Bronchial epithelial cell (primary cell): Measurements from ENCODE around the gene AFF1. TPM values are rescaled to one million over a fixed set of nuclear protein-coding genes. Genes with fewer than 3 reads are reported as not detected.

ENCODE experiments used
- DNase-seq: peaks from one replicate; pipeline ENCODE4 v3.0.0-alpha.2; 2010; ENCODE audit warnings: low read depth
- FAIRE-seq: peaks from 2 replicates; lab custom pipeline; 2011; peaks lifted over from hg19 to GRCh38; lab: Jason Lieb, UNC
- H3K27me3 ChIP-seq: 2 replicates; pipeline ENCODE4 v1.5.1; 2011; ENCODE audit warnings: low read length; ENCODE audit not compliant: control insufficient read depth, insufficient read depth
- H3K36me3 ChIP-seq: 2 replicates; pipeline ENCODE4 v1.5.1; 2011; ENCODE audit warnings: low read length; ENCODE audit not compliant: control insufficient read depth, insufficient read depth
- H3K4me3 ChIP-seq: 2 replicates; pipeline ENCODE4 v1.5.1; 2011; ENCODE audit warnings: mild to moderate bottlenecking, low read depth, low read length, control low read depth
- total RNA-seq: library from RNA; depleted of rRNA; stranded (reverse); fragments of >200 nt; gene quantifications from 2 replicates; pipeline ENCODE4 v1.2.1, GENCODE V29; 2014
- TF ChIP-seq, protein P1 (sequence below): IDR thresholded peaks from 2 replicates; pipeline ENCODE4 v1.5.1; 2011; ENCODE audit warnings: mild to moderate bottlenecking, moderate library complexity, low read length, control low read depth, inconsistent platforms; ENCODE audit not compliant: insufficient read depth, severe bottlenecking

The AFF1 gene
- total RNA-seq, 1 donor from 2014 or later, result 9.2 TPM

DNA sequence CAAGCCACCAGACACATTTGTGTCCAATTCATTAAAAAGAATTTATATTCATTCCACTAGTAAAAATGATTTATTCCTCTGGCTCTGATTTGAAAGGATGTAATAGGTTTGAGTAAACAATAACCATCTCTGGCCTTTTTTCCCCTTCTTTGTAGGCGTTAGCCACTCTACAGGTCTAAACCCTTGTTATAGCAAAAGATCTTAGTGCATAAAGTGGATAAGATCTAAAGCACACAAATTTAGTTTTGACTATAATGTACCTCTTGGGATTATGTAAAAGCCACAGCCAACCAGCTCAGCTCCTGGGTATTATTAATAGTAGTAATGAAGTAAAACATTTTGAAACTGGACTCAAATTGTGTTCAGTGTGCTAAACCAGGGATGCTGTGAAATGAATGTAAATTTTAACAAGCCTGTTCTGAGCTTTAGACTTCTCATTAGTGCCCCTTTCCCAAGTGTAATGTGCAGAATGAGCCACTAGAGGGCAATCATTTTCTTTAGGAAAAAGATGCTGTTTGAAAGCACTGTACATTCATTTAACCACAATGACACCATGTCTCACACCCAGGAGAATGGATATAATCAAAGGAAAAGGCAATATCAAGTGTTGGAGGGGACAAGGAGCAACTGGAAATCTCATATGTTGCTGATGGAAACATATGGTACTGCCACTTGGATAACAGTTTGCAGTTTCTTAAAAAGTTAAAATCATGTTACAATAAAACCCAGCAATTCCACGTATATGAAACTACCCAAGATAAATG is 215.9 kb downstream of the AFF1 start:
- no peak for FAIRE-seq
- DNase-seq, result peak; percentile 80

DNA sequence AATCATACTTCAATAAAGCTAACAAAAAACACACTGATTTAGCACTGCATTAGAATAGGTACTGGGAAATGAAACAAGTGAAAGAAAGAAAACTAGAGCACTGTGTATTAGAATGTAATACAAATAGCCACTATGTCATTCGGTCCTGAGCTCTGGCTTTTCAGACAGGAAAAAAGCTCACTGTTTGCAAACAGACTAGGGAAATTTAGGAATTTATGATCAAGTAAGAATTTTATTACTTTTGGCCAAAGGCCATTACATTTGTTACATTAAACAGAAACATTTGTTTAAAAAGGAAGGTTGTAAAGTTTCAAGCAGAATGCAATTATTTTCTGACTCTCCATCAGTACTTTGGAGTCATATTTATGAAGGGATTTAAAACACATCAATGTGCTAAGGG is 216.9 kb downstream of the AFF1 start:
- Histone ChIP-seq H3K4me3 (no peak overlapping the region), H3K36me3 (no peaks in the 10 kb centered on the region), H3K27me3 (no peaks in the 10 kb centered on the region)
- TF ChIP-seq, protein P1, sequence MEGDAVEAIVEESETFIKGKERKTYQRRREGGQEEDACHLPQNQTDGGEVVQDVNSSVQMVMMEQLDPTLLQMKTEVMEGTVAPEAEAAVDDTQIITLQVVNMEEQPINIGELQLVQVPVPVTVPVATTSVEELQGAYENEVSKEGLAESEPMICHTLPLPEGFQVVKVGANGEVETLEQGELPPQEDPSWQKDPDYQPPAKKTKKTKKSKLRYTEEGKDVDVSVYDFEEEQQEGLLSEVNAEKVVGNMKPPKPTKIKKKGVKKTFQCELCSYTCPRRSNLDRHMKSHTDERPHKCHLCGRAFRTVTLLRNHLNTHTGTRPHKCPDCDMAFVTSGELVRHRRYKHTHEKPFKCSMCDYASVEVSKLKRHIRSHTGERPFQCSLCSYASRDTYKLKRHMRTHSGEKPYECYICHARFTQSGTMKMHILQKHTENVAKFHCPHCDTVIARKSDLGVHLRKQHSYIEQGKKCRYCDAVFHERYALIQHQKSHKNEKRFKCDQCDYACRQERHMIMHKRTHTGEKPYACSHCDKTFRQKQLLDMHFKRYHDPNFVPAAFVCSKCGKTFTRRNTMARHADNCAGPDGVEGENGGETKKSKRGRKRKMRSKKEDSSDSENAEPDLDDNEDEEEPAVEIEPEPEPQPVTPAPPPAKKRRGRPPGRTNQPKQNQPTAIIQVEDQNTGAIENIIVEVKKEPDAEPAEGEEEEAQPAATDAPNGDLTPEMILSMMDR, result no peak
- DNase-seq (no peak), FAIRE-seq (no peak)

More for the DNA sequence above, 215.9 kb downstream of the AFF1 start:
- TF ChIP-seq, protein P1, result peak; percentile 71
- no peaks in the 10 kb centered on the region for H3K36me3 ChIP-seq
- H3K4me3 ChIP-seq, result no peak overlapping the region
- no peaks in the 10 kb centered on the region for H3K27me3 ChIP-seq

DNA sequence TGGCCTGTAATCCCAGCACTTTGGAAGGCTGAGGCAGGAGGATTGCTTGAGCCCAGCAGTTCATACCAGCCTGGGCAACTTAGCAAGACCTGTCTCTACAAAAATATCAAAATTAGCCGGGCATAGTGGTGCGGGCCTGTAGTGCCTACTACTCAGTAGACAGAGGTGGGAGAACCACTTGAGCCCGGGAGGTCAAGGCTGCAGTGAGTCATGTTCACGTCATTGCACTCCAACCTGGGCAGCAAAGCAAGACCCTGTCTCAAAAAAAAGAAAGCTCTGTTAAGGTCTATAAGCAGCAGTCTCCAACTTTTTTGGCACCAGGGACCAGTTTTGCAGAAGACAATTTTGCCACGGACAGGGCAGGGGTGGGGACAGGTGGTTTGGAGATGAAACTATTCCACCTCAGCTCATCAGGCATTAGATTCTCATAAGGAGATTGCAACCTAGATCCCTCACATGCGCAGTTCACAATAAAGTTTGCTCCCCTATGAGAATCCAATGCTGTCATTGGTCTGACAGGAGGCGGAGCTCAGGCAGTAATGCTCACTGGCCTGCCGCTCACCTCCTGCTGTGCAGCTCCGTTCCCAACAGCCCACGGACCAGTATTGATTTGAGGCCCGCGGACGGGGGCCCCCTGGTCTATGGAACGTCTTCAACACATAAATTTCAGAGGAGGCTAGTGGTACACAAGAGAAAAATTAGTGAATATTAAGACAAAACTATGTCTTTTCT is 217.7 kb downstream of the AFF1 start:
- TF ChIP-seq, protein P1, result no peak
- H3K4me3 ChIP-seq, result no peak overlapping the region
- H3K36me3 ChIP-seq, result no peaks in the 10 kb centered on the region
- DNase-seq, result peak; percentile 13
- no peak for FAIRE-seq
- H3K27me3 ChIP-seq, result no peaks in the 10 kb centered on the region

DNA sequence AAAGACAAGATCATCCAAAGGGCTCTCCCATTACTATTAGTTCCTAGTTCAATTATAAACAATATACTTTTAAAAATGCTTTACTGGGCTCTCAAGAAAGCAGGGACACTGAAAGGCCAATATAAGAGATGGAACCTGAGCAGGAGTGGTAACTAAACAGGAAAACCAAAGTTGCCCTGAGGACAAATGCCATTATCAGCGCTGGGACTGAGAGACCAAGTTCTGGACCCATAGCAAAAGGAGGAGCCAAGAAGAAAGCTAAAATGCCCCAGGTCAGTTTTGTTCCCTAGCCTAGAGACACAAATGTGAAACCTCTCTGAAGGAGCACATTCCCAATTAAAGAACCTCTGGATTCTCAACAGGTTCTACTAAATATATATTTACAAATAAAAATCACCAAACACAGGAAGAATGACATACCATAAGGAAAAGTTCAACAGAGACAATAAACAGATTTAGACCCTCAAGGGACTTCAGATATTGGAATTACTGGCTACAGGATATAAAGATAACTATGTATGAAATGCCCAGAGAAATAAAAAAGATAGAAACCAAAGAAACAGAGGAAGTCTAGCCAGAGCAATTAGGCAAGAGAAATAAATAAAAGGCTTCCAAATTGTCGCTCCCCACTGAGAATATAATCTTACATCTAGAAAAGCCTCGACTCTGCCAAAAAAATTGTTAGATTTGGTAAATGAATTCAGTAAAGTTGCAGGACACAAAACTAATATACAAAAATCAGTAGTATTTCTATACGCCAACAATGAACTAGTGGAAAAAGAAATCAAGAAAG is 218.5 kb downstream of the AFF1 start:
- no peak overlapping the region for H3K4me3 ChIP-seq
- H3K36me3 ChIP-seq, result no peaks in the 10 kb centered on the region
- FAIRE-seq, result no peak
- no peaks in the 10 kb centered on the region for H3K27me3 ChIP-seq
- DNase-seq, result no peak
- TF ChIP-seq, protein P1, result no peak

DNA sequence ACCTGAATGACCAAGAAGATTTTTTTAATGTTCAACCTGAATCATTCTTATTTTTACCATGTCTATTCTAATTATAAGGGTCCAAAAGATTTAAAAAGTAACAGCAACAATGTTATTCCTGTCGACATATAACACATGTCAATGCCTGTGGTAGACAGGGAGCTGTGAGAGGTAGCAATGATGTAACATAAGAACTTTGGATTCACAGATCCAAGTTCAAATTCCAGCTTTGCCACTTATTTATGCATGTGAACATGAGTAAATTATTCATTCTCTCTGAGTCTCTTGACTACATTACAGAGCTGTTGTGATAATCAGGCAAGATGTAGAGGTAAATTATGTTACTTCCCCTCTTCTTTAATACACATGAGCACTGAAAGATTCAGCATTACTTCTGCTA is 231.1 kb downstream of the AFF1 start:
- DNase-seq, result no peak
- FAIRE-seq, result no peak
- TF ChIP-seq, protein P1, result no peak
- no peaks in the 10 kb centered on the region for H3K27me3 ChIP-seq
- peaks cover 1% of the 10 kb centered on the region for H3K36me3 ChIP-seq
- no peak overlapping the region for H3K4me3 ChIP-seq
